ENCODE results near the gene PPP4R3B. TPM values are rescaled to one million over a fixed set of nuclear protein-coding genes. Genes with fewer than 3 reads are reported as not detected.
A peak's percentile ranks its signal among the peaks of the same experiment; 100 is the strongest.

Gene PPP4R3B
- total and polyA plus RNA-seq, 2 of the 8 experiments (the other 6 are each of a cell fraction or from before 2014, with no cell fraction given) = 8.5 to 39.1 TPM

DNA sequence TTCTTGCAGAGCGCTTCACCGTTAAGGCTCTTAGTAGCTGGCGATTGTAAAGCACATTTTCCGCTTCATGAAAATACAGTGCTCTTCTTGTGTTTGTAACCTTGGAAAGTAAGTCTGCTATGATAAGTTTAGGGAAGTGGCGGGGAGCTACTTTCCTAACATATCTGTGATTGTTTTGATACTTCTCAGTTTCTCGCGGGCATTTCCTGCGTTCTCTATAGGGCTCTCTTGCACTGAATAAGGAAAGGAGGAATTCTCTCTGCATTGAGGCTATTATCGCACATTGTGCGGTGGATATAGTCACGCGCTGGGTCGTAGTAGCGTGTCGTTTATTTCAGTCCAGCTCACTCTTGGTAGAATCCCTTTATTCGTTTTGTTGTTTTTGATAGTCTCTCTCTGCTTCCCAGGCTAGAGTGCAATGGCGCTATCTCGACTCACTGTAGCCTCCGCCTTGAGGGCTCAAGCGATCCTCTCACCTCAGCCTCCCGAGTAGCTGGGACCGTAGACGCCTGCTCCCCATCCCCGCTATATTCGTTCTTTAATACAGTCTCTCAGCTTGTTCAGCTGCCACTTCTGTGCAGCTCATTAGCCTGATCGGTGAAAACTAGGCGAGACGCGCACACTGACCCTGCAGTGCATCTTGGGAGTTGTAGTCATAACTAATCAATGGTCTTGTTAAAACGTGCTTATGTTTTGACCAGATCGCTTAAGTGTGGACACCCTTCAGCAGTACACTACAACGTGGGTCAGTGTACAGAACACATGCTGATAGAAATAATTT is 1.0 kb upstream of the PPP4R3B start:
- FAIRE-seq = peak; percentile 19
- peak; percentile 51 for TF ChIP-seq SIX5 (IDR thresholded peaks at IDR 0.05; ENCODE audit: low read depth, low read length)
- TF ChIP-seq POLR2AphosphoS5 (IDR thresholded peaks at IDR 0.05; ENCODE audit: low read depth, low read length) = peak; percentile 32; the same call in 1 of the 2 replicates
- no peak for TF ChIP-seq ZNF274 (IDR thresholded peaks at IDR 0.05; ENCODE audit: borderline replicate concordance, extremely low read depth, low read length)
- TF ChIP-seq SAP30 (IDR thresholded peaks at IDR 0.05; ENCODE audit: insufficient read depth, insufficient replicate concordance, low read length) = peak; percentile 48
- no peak for TF ChIP-seq HDAC2 (IDR thresholded peaks at IDR 0.05; ENCODE audit: borderline replicate concordance in 1 of 2, low read depth in 2 of 2, low read length in 2 of 2)
- TF ChIP-seq HDAC6 (IDR thresholded peaks at IDR 0.05; ENCODE audit: low read depth, low read length) = no peak
- no peak for TF ChIP-seq RXRA (IDR thresholded peaks at IDR 0.05; ENCODE audit: insufficient read depth, low read depth, low read length)
- TF ChIP-seq YY1 (IDR thresholded peaks at IDR 0.05; ENCODE audit: low read depth, low read length) = peak; percentile 73; the same call in 1 of the 2 replicates
- no peak for TF ChIP-seq EP300 (IDR thresholded peaks at IDR 0.05; ENCODE audit: borderline replicate concordance in 1 of 2, low read depth in 2 of 2, low read length in 2 of 2)
- peak; percentile 38; the same call in 1 of the 2 replicates for TF ChIP-seq TAF1 (IDR thresholded peaks at IDR 0.05; ENCODE audit: low read depth, low read length)

More for the DNA sequence above, 1.0 kb upstream of the PPP4R3B start:
- Histone ChIP-seq H2BK15ac (ENCODE audit: low read length) (no peak overlapping the region), H2BK5ac (ENCODE audit: low read depth, low read length) (peak overlapping the region; percentile 38), H3K27ac (ENCODE audit: low read depth, low read length) (peak overlapping the region; percentile 82), H3K14ac (ENCODE audit: insufficient read length) (no peak overlapping the region), H2BK12ac (ENCODE audit: low read depth, low read length) (peak overlapping the region; percentile 51; the same call in 1 of the 2 replicates), H4K20me1 (replicated peaks in 1 of 2; ENCODE audit: control insufficient read depth in 1 of 2, insufficient read depth in 2 of 2, low read length in 2 of 2) (peaks cover 0 to 9% of the 10 kb centered on the region in 2 experiments), H3K4ac (replicated peaks; ENCODE audit: insufficient read length, low read depth, low read length) (no peak overlapping the region), H3K27me3 (replicated peaks in 1 of 4; ENCODE audit: control insufficient read depth in 3 of 4, extremely low read depth in 1 of 4, insufficient read depth in 3 of 4, low read length in 3 of 4) (no peaks in the 10 kb centered on the region), H3K4me3 (ENCODE audit: extremely low read depth in 1 of 4, insufficient read depth in 2 of 4, low read depth in 3 of 4, low read length in 4 of 4) (peak overlapping the region; percentile 58 to 100 (median 98)), H4K91ac (replicated peaks; ENCODE audit: insufficient read length, low read length) (no peak overlapping the region), H3K4me2 (ENCODE audit: insufficient read depth in 1 of 2, low read depth in 2 of 2, low read length in 2 of 2) (peak overlapping the region; percentile 60 to 77), H3K36me3 (ENCODE audit: control insufficient read depth in 2 of 4, insufficient read depth in 4 of 4, low read length in 3 of 4) (peaks cover 2 to 12% (median 3%) of the 10 kb centered on the region in 4 experiments; a peak in 4 of 8 replicates), H3K23ac (ENCODE audit: insufficient read length) (no peak overlapping the region), H2AFZ (ENCODE audit: low read length) (peak overlapping the region; percentile 91), H2BK20ac (ENCODE audit: low read length) (no peak overlapping the region), H2AK5ac (ENCODE audit: low read depth, low read length) (peak overlapping the region; percentile 7; the same call in 1 of the 2 replicates), H3K9me3 (ENCODE audit: insufficient read depth in 2 of 2, low read depth in 1 of 2, low read length in 1 of 2) (no peaks in the 10 kb centered on the region), H3K56ac (replicated peaks; ENCODE audit: insufficient read length, low read depth, low read length) (no peak overlapping the region), H4K8ac (ENCODE audit: extremely low read depth, insufficient read depth, low read length) (no peak overlapping the region), H3K9ac (replicated peaks in 1 of 4; ENCODE audit: extremely low read depth in 1 of 4, low read depth in 3 of 4, low read length in 3 of 4) (peak overlapping the region; percentile 98 to 99 (median 98)), H3K23me2 (ENCODE audit: low read depth, low read length) (0 out of 2 replicates have a peak, but pooled peaks cover 5% of the 10 kb centered on the region), H4K5ac (ENCODE audit: insufficient read length, low read depth, low read length) (no peak overlapping the region), H3K18ac (ENCODE audit: extremely low read depth, low read length) (no peak overlapping the region), H3K4me1 (replicated peaks in 1 of 4; ENCODE audit: control insufficient read depth in 3 of 4, insufficient read depth in 4 of 4, low read length in 3 of 4) (peaks cover 0 to 3% (median 0%) of the 10 kb centered on the region in 4 experiments; a peak in 1 of 7 replicates), H3K79me2 (ENCODE audit: control insufficient read depth in 1 of 2, insufficient read depth in 2 of 2, low read length in 2 of 2) (peaks cover 11 to 78% of the 10 kb centered on the region in 2 experiments), H2BK120ac (replicated peaks; ENCODE audit: low read depth, low read length) (no peak overlapping the region), H3K79me1 (ENCODE audit: low read depth, low read length) (peaks cover 8% of the 10 kb centered on the region; the same call in 1 of the 2 replicates)
- CTCF ChIA-PET (ENCODE audit: partially characterized antibody) = interaction anchor here (0.5 to 3.2 kb wide), 5 partner anchors 8 to 492 kb away, joined by 3 to 8 read pairs (median 4); no protein-coding TSS in a partner anchor
- POLR2A ChIA-PET (ENCODE audit: partially characterized antibody) = interaction anchor here (0.6 to 2.4 kb wide), 10 partner anchors 8 to 413 kb away, joined by 3 to 9 read pairs (median 4); no protein-coding TSS in a partner anchor
- DNase-seq (ENCODE audit: low read depth in 1 of 2, low spot score in 2 of 2) = peak in 1 of 2 experiments; percentile 56
- 2% methylated on average over 32 of the region's 32 CpGs; no CpG with 5 or more reads in 1 of the 2 experiments for WGBS, 2 experiments (ENCODE audit: extremely low coverage in 1 of 2, insufficient coverage in 1 of 2, insufficient read length in 1 of 2, insufficient replicate concordance in 2 of 2, low coverage in 1 of 2, low lambda C conversion rate in 2 of 2, missing lambda C conversion rate in 1 of 2)
